CMK (cell line): ENCODE data around the gene HTRA3.

Experiments
- DNase-seq: peaks from one replicate; pipeline ENCODE4 v3.0.0-alpha.2; 2010; ENCODE audit warnings: low read depth

The HTRA3 gene

DNA sequence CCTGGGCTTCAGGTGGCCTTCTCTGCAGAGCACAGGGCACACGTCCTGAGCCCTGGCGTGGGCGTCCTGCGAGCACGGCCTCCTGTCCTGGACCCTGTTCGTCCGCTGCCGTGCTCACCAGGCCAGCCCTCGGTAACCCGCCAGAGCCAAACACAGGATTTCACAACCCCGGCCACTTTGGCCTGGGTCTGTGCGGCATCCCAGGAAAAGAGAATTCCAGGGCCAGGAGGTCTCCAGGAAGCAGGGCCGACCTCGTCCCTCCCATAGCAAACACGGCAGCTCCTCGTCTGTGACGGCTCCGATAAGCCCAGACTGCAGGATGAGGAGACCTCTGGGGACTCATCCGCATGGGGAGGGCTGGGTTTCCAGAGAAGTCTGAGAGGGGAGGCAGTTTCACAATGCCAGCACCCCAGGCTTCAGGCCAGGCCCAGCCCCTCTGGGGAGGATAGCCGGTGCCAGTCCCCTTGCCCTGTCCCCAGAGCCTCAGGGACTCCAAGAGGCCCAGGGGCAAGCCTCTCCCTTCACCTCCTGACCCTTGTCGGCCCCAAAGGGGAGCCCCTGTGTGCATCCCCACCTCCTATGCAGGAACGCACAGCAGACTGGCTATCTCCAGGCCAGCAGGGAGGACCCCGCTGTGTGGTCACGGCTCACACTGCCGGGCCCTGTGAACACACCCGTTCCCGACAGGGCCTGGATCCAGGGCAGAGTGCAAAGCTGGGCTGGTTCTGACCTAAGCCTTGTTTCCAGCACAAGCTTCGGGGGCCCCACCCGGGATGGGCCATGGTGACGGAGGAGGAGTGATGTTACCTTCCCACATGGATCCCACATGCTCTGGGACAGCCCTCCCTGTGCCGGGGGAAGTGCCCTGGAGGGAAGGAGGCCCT, 22.3 kb upstream of the HTRA3 start:
- DNase-seq, result no peak

DNA sequence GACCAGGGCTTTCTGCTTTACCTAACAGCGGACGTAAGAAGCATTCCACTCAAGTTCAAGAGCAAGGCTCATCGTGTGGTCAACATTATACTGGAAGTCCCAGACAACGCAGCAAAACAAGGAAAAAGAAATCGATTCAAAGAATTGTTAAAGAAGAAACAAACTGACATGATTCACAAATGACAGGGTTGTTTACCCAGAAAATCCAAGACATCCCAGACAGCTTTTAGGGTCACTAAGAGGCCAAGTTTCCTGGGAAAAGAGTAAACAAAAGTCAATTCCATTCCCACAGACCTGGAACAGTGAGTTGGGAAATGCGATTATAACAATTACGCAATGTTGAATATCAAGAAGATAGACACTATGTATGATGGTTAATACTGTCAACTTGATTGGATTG, 21.5 kb upstream of the HTRA3 start:
- no peak for DNase-seq

DNA sequence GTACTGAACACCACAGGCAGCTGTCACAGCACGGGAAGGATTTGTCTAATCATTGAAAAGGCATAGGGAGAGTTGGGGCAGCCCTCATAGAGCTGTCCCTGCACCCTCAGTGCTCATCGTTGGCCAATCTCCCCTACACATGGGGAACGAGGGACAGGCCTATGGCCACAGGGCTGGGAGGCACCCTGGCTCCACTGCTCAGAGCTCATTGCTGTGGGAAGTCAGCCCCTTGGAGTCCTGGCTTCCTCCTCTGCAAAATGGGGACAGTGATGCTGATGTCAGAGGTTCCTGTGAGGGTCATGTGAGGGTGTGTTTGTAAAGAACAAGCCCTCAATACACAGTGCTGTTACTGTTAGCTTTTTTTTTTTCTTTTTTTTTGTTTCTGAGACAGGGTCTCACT, 19.3 kb upstream of the HTRA3 start:
- no peak for DNase-seq

DNA sequence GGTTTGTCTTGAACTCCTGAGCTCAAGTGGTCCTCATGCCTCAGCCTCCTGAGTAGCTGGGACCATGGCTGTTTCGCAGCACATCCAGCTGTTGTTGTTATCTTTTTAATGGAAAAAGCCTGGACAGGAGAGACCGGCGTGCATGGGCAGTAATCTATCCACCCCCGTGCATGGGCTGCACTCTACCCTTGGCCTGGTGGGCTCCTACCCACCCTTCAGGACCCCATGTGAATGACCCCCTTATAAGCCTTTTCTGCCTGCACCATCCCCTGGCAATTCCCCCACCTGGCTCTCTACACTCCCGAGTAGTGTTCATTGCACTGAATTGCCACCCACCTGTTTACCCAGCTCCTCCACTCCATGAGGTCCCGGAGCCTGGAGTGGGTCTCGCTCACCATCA, 18.9 kb upstream of the HTRA3 start:
- DNase-seq, result no peak

DNA sequence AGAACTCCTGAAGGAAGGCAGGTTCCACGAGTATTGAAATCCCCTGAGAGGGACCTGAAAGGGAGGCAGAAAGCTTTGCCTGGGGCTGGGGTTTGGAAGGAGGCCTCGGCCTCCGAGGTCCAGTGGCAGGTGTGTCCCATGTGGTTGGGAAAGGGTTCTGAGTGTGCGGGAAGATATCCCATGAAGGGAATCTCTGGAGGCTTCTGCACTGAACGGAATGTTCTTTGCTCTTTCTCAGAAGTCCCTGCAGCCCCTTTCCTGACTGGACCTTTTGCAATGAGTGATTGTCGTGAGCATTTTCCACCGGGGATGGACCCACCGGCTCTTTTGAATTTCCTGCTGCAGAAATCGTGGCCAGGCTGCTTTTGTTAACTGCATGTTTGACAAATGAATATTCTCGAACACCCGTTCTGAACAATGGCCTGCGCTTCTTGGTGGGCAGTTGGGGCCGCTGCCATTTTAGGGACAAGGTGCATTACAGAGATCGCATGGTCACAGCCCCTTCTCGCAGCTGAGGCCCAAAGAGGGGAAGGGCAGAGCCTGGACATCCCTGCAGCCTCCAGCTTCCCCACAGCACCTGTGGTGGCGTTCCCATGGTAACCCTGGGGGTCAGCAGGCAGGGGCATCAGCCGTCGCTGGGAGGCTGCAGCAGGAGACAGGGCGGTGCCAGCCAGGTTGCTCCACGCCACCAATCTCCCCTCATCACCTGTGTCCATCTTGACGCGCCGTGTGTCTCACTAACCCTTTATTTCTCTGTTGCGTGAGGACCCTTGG, 18.3 kb upstream of the HTRA3 start:
- DNase-seq, result no peak

DNA sequence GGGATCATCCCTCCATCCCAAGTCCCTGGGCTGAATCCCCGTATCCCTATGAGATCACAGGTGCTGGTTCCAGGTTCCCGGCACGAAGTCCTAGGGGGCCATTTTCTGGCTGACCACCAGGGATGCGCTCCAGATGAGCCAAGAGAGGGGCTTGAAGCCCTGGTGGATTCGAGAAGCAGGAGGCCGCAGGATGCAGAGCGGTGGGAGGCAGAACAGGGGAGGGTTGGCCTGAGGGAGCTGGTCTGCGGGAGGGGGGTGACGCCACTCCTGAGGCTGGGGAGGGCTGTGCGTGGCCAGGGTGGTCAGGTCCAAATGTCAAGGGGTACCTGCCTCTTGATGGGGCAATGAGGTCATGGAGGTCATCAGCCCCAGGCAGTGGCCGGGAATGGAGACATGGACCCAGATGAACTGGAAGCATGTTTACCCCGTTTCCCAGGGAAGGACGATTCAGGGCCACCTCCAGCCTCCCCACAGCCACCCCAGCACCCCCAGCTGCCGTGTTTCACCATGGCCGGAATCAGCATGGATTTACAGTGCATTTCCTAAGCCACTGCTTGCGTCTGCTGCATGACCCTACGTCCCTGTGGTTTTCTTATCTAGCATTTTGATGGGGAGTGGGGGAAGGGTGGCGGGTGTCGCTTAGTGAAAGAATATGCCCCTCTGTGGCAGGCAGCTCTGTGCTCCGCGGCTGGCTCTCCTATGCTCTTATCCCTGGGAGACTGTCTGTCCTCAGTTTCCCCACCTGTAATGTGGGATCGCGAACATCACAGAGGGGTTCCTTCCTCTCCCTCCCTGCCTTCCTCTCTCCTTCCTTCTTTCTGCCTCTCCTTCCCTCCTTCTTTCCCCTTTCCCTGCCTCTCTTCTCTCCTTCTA, 17.0 kb upstream of the HTRA3 start:
- DNase-seq, result no peak

DNA sequence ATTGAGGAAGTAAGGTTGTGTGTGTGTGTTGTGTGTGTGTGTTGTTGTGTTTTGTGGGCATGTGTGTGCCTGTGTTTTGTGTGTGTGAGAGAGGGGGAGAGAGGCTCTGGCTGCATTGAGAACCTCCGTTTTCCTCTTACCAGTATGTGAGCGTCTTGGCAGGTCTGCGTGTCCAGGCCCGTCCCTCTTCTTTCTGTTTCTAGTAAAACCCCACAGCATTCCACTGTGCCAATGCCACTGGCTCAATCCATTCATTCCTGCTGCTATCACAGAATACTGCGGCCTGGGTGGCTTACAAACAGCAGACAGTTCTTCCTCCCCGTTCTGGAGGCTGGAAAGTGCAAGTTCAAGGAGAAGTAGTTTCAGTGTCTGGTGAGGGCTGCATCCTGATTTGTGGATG, 15.5 kb upstream of the HTRA3 start:
- DNase-seq, result no peak

DNA sequence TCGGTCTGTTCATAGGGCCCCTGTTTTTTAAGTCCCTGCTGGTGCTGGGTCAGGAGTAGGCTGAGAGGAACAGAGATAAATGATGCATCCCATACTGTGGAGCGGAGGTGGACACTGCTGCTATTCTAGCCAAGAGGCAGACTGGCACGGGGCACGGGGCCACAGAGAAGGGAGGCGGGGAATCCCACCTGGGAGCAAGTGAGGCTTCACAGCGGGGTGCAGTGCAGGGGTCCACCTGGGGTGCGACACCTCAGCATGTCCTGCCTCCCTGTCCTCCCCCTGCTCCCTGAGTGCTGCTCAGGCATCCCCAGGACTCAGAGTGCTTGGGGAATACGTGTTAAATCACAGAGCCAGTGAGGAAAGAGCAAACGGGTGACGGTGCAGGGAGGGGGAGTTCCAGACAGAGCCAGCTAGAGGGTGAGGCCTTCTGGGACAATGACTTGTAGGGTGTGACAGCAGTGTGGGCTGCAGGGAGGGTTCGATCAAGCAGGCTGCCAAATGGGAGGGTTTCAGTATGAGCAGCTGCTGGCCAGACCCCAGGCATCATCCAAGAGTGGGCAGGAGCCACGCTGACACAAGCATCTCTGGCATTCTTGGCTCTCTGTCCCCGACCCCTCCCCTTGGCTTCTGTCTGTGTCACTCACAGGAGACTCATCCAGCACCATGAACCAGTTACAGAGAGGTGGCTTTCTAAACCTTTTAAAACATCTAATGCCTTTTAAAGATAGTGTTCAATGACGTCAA, 13.7 kb upstream of the HTRA3 start:
- DNase-seq, result no peak

DNA sequence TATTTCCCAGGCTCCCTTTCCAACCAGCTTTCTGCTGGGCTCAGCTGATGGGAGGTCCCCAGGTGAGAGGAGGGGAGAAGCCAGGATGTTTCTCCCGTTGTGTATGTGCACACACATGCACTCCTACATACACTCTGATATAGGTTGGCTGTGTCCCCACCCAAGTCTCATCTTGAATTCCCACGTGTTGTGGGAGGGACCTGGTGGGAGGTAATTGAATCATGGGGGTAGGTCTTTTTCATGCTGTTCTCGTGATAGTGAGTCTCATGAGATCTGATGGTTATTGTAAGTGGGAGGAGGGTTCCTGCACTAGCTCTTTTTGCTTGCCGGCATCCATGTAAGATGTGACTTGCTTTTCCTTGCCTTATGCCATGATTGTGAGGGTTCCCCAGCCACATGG, 11.7 kb upstream of the HTRA3 start:
- DNase-seq, result no peak

DNA sequence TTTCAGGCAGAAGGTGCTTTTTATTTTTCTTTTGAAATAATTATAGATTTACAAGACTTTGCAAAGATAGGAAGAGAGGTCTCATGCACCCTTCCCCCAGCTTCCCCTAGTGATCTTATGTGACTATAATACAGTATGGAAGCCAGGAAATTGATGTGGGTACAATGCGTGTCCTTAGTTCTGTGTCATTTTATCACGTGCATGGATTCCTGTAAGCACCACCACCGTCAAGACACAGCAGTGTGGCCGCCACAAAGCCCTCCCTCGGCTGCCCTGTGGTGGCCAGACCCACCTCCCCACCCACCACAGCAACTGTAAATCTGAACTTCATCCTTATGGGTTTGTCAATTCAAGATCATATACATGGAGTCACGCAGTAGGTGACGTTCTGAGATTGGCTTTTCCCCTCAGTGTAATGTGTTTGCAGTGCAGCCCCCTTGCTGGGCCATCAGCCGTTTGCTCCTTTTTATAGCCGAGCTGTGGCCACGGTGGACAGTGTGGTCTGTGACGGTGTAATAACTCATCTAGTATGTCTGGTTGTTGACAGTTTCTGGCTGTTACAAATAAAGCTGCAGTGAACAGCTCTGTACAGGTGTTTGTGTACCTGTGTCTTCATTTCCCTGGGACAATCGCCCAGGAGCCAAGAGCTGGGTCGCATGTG, 10.9 kb upstream of the HTRA3 start:
- DNase-seq, result no peak

DNA sequence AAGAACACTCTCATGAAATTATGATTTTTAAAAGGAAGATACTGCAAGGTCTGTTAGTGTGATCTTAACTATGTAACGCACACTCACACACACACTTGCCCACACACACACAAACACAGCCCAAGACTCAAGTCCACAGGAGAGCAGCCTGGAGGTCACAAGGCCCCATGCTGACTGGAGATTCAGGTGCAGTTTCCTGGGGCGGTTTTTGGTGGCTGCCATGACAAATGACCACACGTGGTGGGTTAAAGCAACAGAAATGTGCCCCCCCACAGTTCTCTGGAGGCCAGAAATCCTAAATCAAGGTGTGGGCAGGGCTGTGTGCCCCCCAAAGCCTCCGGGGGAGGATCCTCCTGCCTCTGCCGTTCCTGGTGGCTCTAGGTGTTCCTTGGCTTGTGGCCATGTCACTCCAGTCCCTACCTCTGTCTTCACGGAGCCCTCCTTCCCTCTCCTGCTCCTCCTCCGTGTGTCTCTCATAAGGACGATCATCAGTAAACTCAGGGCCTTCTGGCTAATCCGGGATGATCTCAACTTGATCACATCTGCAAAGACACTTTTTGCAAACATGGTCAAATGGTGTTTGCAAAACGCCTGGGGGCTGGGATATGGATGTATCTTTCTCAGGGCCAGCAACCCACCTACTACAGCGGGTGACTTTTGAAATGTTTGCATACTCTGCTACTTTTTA, 9.7 kb upstream of the HTRA3 start:
- DNase-seq, result no peak

DNA sequence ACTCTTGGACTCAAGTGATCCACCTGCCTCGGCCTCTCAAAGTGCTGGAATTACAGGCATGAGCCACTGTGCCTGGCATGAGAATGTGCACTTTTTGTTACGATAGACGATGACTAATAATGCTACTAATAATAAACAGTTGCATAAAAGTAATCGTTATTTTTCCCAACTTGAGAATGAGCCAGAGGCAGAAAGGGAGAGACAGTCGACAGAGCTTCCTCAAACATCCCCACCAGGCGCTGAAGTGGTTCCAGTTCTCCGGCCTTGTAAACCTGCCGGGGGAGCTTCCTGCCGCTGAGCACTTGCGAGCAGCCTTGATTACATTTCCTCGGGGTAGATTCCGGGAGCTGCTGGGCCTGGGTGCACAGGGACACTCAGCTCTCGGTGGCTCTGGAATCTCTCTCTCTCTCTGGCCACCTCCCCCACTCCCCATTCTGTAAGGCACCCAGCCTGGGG, 8.9 kb upstream of the HTRA3 start:
- DNase-seq, result no peak

DNA sequence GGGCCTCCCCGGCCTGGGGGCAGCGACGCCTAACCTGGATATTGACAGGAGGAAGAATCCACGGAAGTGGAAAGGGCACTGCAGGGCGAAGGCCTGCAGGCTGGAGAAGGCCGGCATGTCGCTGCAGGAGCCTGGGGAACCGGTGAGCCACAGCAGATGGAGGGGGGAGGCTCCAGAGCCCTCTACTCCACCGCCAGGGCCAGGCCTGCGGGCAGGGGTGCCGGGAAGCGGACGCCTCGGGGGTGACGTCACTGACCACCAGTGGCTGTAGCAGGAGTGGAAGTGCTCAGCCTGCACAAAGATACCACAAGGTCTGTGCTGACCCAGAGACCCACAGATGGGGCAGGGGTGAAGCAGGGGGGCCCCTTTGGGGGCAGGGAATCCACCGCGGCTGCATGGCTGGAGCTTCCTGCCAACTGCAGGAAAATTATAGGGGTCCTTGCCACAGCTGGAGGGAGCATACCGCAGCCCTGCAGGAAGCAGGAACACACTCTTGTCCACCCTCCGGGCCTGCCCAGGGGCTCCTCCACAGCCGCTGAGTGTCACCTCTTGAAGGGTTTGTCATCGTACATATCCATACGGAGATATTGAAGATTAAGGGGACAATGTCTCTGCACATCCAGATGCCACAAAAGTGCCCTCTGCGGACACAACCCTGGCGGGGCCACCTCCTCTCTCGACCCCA, 7.6 kb upstream of the HTRA3 start:
- peak; percentile 52 for DNase-seq

DNA sequence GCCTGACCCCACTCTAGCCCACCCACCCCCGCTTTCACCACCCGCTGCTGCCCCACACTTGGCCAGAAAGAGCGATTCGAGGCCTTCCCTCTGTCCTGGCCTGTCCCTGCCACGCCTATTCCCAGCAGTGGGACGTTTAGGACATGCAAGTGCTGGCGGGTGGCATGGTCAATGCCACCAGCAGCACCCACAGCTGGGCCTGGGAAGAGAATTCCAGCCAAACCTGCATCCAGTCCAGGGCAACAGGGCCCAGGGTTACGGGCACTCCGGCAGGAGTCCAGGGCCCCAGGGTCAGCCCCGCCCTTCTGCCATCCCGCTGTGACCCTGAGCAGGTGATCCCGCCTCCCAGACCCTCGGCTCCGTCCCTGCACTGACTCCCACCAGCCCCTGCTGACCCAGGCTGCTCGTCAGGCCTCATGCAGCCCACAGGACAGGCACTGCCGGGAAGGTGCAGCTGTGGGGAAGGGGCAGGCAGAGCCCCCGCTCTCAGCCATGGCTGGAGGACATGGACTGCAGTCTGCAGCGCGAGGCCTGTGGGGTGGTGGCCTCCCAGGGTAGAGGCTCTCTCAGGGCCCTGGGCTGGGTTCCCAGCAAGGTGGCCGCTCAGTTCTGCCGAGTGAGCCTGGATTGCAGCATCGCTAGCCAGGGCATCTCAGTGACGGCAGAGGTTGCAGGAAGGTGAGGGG, 6.8 kb upstream of the HTRA3 start:
- DNase-seq, result no peak

DNA sequence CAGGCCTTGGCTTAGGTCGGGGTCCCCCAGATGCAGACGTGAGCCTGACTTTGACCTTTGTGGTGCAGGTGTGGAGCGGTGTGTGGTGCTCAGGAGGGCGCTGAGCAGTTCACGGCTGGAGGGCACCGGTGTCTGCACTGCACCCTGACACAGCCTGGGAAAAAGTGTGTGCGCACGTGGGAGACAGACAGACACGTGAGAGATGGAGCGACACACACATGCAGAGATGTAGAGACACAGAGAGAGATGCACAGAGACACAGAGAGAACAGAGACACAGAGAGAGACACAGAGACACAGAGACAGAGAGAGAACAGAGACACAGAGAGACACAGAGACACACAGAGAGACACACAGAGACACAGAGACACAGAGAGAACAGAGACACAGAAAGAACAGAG, 6.2 kb upstream of the HTRA3 start:
- DNase-seq, result no peak

DNA sequence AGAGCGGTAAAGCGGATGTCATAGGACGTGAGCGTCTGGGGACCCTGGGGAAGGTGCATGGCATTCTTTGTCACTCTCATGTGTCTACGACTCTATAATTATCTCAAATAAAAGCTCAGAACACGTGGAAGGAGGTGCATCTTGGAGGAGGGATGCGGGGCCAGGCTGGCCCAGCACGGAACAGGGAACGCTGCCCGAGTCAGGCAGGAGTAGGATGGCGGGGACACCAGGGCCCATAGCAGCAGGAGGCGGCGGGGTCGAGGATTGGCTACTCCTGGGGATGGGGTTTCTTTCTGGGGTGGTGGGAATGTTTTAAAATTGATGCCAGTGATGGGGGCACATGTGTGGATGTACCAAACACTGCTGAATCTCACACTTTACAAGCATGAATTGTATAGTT, 5.4 kb upstream of the HTRA3 start:
- no peak for DNase-seq

DNA sequence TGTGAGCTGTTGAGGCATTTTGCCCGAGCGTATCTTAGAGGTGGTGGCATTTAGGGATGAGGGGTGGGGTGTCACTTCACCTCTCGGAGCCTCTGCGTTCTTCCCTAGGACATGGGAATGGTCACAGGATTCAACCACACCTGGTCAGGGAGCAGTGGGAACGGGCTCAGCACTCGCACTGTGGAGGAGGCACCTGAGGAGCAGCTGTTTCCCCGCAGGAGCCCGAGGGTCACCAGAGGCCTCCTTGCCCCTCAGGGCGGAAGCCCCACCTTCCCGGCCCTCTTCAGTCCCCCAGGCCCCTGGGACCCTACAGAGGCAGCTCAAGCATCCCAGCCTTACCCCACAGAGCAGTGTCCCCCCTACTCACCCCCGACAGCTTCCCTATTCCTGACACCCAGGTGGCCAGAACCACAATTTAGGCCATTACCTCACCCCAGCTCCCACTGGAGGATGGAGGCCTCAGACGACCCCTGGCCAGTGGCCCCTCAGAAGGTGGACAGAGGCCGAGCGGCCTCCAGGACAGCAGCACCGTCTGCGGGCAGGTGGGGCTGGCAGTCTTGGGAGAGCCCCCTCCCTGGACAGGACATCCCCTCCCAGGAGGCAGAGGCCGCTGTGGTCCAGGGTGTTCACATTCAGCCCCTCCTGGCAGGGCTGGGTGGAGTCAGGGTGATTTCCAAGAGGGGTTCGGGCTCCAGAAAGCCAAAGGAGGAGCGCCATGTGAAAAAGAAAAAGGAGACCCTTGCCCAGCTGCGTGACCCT, 4.2 kb upstream of the HTRA3 start:
- DNase-seq, result no peak

DNA sequence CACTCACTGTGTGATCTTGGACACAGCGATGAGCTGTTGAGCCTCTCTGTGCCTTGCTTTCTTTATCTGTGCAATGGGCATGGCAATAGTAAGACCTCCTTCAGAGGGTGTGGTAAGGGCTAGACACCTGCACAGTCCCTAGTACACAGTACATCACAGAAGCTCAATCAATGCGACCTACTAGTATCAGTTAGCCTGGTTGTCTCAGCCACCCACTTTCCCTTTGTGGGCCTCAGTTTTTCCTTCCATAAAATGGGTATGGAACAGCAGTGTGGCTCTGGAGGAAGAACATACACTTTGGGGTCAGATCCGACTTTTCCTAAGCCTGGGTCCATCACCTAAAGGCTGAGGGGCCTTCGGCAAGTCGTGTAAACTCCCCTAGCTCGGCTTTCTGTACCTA, 3.5 kb upstream of the HTRA3 start:
- no peak for DNase-seq

DNA sequence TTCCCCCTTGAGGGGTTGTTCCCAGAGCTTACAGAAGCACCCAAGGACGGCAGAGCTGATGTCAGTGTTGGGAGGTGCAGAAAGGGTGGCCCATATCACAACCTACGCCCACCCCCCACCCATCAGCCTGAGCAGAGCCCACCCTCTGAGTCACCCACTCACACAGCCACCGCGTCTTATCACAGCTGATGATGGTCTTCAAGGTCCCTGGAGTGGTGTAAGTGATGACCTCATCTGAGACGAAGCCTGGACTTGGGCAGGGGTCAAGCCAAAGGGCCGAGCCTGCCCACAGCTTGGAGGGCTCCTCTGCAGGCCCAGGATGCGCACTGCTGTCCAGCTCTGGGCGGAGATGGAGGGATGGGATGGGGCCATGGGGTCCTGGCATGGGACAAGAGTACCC, 3.0 kb upstream of the HTRA3 start:
- DNase-seq, result no peak
